GM11168 (cell line): ENCODE data around the gene EVI5L.

ENCODE experiments used
- in situ Hi-C: fragments of 300-500 bp; cut with MboI; formaldehyde crosslinking; loops from one replicate; pipeline ENCODE4 v1.12.0; 2022; ENCODE audit warnings: low sequenced_read_pairs; ENCODE audit not compliant: unreplicated experiment

Gene EVI5L

GRCh38 chr19:7811989-7812388, 18.0 kb upstream of the EVI5L start:
- in situ Hi-C loops = loop anchor here (25.0 kb wide), 1 partner anchor 725 kb away; no protein-coding TSS in a partner anchor

GRCh38 chr19:7815325-7815724, 14.7 kb upstream of the EVI5L start:
- in situ Hi-C loops = loop anchor here (25.0 kb wide), 1 partner anchor 728 kb away; no protein-coding TSS in a partner anchor

GRCh38 chr19:7816040-7816439, 14.0 kb upstream of the EVI5L start:
- in situ Hi-C loops = loop anchor here (25.0 kb wide), 1 partner anchor 729 kb away; no protein-coding TSS in a partner anchor

GRCh38 chr19:7817801-7818200, 12.2 kb upstream of the EVI5L start:
- in situ Hi-C loops = loop anchor here (25.0 kb wide), 1 partner anchor 730 kb away; no protein-coding TSS in a partner anchor

DNA sequence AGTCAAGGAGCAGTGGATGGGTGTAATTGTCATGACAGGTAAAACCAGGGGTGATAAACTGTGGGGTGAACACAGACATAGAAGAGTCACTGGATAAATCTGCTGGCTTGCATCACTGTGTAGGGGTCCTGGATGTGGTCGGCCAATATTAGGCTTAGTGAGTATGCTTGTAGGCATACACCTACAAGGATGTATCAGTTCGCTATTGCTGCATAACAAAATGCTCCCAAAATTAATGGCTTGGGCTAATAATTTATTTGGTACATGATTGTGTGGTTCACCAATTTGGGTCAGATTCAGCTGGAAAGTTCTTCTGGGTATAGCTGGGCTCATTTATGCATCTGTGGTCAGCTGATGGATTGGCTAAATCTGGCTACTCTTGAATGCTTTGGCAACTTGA, 11.2 kb upstream of the EVI5L start:
- in situ Hi-C loops = loop anchor here (25.0 kb wide), 1 partner anchor 732 kb away; no protein-coding TSS in a partner anchor

GRCh38 chr19:7819337-7819736, 10.7 kb upstream of the EVI5L start:
- in situ Hi-C loops = loop anchor here (25.0 kb wide), 1 partner anchor 732 kb away; no protein-coding TSS in a partner anchor

DNA sequence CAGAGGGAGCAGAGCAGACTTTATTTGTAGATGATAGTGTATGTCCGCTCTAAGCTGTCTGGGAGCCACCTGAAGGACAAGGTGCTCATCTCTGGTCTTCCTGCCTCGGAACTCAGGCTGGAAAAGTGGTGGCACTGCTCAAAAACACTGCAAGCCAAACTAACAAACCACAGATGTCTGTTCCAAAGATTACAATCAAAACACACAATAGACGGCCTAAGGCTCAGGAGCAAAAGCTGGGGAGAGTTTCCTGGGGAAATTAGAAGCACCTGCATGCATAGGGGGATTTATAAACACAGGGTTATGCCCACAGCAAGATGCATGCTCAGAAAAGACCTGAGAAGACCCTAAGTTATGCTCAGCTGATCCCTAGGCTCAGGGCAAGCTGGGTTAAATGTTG, 9.4 kb upstream of the EVI5L start:
- in situ Hi-C loops = loop anchor here (25.0 kb wide), 1 partner anchor 733 kb away; no protein-coding TSS in a partner anchor

DNA sequence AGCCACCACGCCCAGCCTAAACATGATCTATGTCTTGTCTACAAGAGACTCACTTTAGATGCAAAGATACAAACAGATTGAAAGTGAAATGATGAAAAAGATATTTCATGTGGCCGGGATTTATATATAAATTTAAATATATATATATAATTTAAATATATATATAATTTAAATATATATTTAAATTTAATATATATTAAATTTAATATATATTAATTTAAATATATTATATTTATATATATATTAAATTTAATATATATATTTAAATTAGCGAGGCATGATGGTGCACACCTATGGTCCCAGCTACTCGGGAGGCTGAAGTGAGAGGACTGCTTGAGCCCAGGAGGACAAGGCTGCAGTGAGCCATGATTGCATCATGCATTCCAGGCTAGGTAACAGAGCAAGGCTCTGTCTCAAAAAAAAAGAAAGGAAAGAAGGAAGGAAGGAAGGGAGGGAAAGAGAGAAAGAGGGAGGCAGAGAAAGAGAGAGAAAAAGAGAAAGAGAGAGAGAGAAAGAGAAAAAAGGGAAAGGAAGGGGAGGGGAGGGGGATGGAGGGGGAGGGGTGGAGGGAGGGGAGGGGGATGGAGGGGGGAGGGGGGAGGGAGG, 7.0 kb upstream of the EVI5L start:
- in situ Hi-C loops = loop anchor here (25.0 kb wide), 1 partner anchor 736 kb away; no protein-coding TSS in a partner anchor

DNA sequence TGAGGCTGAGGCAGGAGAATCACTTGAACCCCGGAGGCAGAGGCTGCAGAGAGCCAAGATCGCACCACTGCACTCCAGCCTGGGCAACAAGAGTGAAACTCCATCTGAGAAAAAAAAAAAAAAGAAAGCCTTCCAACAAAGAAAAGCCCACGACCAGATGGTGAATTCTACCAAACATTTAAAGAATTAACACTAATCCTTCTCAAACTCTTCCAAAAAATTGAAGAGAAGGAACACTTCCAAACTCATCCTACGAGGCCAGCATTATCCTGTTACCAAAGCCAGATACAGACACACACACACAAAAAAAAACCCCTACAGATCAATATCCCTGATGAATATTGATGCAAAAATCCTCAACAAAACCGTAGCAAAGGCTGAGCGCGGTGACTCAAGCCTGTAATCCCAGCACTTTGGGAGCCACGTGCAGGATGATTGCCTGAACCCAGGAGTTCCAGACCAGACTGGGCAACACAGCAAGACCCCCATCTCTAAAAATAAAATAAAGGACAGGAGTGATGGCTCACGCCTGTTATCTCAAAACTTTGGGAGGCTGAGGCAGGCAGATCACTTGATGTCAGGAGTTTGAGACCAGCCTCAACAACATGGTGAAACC, 6.2 kb upstream of the EVI5L start:
- in situ Hi-C loops = loop anchor here (25.0 kb wide), 1 partner anchor 736 kb away; no protein-coding TSS in a partner anchor

GRCh38 chr19:7829166-7829520, 875 bp upstream of the EVI5L start:
- in situ Hi-C loops = no loop called here

DNA sequence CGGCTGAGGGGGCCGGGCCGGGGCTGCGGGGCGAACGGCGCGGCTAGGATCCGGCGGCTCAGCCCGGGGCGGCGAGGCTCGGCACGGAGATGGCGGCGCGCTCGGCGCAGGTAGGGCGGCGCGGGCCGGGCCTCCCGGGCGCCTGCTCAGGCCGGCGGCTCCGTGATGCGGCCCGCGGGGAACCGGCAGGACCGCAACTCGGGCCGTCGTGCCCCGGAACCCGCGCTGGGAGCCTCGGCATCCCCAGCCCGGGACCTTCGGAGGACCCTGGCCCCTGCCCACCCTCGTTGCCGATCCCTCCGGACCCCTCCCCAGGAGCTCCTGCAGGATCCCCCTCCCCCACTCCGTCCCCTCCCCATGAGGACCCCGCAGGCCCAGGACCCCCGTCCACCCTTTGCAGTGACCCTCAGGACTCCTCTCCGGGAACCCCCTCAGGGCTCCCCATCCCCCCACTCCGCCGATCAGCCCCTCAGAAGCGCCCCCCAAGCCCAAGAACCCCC, 304 bp downstream of the EVI5L start:
- in situ Hi-C loops = no loop called here

- in situ Hi-C loops = no loop called here
These were observed 805 bp downstream of the EVI5L start for GRCh38 chr19:7830823-7831222.

GRCh38 chr19:7831452-7831851, 1.4 kb downstream of the EVI5L start:
- in situ Hi-C loops = no loop called here

DNA sequence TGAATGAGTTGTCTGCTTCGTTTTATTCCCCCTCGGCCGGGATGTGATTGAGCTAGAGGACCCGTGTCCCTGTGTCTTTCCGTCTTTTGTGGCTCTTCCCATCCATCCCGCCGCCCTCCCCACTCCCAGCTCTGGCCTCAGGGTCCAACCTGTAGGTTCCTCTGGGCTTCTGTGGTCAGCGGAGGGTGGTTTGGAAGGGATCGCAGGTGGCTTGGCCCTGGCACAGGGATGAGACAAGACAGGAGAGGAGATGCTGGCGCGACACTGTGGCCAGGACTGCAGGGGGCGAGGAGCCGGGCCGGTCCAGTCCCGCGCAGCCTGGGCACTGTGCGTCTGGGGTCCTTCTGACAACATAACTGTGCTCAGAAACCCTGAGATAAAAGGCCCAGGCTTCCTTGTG, 2.0 kb downstream of the EVI5L start:
- in situ Hi-C loops = no loop called here

GRCh38 chr19:7832781-7833180, 2.8 kb downstream of the EVI5L start:
- in situ Hi-C loops = no loop called here

DNA sequence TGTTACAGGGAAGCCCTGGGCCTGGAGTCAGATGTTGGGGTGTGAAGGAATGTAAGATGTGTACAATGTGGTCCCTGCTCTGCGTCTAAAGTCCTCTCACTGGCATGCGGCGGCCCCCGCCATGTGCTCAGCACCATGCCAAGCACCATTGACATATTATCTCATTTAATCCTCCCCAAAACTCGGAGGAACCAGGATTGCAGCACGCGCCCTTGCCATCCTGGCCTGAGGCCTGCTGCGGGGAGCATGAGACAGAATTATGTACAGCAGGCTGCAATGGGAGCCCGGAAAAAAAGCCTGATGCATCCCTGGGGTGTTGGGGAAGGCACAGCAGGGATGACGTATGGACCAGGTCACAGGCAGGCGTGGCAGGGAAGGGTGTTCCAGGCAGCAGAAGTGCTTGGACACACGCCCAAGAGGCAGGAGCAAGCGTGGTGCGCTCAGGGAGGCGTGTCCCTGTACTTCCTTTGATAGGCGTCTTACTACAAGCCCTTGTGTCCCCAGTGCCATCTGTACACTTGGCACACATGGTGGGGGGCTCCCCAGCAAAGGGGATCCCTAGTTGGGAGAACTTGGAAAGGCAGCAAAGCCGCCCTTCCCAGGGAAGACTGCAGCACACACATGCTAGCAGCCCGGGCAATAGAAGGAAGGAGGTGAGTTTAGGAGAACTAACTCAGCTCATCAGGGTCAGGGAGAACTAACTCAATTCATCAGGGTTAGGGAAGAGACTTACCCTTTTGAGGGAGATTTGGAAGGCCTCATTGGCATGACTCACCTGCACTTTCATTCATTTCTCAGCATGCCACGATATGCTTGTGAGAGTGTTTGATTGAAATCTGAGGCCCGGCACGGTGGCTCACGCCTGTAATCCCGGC, 3.4 kb downstream of the EVI5L start:
- in situ Hi-C loops = no loop called here

DNA sequence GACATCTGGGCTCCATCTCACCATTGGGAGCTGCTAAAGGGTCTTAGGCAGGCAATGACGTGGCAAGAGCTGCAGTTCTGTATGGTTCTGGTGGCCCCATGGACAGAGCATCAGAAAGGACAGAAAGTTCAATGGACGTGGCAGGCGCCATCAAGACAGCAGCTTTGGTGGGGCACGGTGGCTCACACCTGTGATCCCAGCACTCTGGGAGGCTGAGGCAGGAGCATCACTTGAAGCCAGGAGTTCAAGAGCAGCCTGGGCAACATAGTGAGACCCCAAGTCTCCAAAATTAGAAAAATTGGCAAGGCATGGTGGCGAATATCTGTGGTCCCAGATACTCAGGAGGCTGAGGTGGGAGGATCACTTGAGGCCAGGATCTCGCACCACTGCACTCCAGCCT, 9.5 kb downstream of the EVI5L start:
- in situ Hi-C loops = no loop called here

DNA sequence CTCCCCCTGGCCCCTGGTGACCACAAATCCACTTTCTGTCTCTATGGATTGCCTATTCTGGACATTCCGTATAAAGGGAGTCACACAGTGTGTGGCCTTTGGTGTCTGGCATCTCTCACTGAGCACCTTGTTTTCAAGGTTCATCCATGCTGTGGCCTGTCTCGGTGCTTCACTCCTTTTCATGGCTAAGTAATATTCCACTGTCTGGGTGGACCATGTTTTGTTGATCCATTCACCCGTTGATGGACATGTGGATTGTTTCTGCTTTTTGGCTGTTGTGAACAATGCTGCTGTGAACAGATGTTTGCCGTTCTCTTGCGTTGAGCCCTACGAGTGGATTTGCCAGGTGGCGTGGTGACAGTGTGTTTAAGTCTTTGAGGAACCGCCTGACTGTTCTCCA, 10.6 kb downstream of the EVI5L start:
- in situ Hi-C loops = no loop called here

GRCh38 chr19:7841751-7842660, 12.0 kb downstream of the EVI5L start:
- in situ Hi-C loops = no loop called here
